RCC 7860 (cell line): ENCODE measurements around the gene TFDP1.

ENCODE experiments used
- DNase-seq: peaks from one replicate; pipeline ENCODE4 v3.0.0-alpha.2; 2015; ENCODE audit warnings: low spot score
- FAIRE-seq: peaks from 2 replicates; lab custom pipeline; 2012; peaks lifted over from hg19 to GRCh38; lab: Jason Lieb, UNC

Gene TFDP1

DNA sequence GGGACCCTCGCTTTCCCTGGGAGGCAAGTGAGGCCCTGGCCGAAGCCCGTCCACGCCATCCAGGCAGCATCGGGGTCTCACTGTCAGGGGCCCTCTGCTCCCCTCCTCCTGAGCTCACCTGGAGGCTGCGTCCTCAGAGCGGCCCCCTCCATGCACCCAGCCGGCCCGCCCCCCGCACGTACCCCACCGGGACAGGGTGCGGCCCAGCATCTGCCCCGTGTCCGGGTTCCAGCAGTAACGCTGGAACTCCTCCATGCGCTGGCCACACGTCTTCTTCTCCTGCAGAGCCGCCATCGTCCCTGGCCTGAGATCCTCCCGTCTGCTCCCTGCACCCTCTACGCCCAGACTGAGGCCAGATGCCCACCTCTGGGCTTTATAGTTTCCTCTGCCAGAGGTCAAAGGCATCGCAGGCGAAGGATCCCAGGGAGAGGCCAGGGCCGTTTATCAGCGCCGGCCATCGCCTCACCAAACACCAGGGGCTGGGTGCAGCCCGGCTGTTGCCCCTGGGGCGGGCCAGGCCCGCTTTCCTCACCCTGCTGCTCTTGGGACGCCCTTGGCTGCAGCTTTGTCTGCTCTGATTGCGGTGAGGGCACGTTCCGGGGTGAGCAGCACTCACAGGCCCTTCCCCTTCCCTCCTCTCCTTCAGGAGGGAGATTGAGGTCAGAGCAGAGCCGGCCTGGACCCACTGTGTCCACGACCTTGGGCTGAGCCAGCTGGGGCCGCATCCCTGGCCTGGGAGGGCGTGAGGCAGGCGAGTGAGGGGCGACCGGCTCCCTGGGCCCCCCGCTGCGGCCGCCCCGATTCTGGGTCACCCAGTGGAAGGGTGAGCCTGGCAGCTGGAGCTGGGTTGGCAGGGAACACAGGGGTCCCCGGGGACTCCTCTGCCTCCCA lies 73.5 kb downstream of the TFDP1 start, which contains the start of gene ATP4B:
ATP4B (minus strand) TSS at position 348 of the 891 bp plus-strand sequence; CDS start at position 294, 54 bp downstream.
- DNase-seq, result no peak
- no peak for FAIRE-seq

DNA sequence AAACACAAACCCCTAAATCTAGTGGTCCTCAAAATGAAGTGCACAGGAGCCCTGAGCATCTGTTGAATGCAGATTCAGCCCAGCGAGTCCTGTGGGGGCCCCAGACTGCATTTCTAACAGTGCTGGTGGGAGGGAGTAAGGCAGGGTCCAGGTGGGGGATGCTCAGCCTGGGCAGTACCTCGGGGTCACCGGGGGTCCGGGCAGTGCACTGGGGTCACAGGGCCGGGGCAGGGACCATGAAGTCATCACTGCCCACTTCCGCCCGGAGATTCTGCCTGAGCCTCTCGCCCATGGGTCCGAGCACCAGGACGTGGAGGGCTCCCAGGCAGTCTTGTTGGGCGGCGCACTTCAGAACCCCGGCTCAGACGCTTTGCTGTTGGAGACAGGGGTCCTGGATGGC lies 74.3 kb downstream of the TFDP1 start:
- DNase-seq (no peak), FAIRE-seq (no peak)

DNA sequence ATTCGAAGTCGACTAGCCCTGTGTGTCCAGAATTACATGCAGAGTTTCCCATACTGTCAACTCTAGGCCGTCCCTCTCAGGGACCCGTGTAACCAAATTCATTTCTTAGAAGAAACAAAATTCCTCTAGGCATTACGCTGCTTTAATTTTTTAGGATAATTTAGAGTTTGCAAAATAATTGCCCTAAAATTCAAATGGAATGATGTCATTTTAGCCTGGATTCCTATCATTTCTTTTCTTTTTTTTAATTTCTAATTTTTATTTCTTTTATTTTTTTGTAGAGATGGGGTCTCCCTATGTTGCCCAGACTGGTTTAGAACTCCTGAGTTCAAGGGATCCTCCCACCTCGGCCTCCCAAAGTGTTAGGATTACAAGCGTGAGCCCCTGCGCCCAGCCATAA lies 74.8 kb downstream of the TFDP1 start:
- no peak for FAIRE-seq
- no peak for DNase-seq

DNA sequence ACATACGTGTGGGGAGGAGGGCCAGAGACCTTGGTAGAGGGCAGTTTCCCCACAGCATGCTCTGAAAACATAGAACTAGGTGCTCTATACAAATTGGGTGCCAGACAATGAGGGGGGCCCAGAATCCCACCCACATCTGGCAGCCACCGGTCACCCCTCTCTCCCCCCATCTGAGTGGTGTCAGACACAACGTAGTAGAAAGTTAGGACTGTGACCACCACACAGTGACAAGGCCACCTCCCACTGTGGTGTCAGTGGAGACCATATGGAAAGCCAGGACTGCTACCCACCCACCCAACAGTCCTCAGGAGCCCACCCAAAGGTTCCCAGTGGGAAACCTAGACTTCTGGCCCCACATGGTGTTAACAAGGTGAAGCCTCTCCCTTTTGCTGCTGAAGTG lies 75.5 kb downstream of the TFDP1 start:
- DNase-seq (no peak), FAIRE-seq (no peak)

DNA sequence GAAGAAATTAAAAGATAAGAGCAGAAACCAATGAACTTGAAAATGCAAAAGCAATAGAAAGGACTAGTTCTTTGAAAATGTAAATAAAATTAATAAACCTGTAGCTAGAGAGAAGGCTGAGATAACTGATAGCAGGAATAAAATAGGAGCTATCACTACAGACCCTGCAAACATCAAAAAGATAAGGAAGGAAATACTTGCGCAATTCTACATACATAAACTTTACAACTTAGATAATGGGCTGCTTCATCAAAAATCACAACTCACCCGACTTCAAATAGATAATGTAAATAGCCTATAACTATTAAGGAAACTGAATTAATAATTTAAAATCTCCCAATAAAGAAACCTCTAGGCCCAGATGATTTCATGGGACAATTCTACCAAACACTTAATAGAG lies 77.0 kb downstream of the TFDP1 start:
- FAIRE-seq (no peak), DNase-seq (no peak)

DNA sequence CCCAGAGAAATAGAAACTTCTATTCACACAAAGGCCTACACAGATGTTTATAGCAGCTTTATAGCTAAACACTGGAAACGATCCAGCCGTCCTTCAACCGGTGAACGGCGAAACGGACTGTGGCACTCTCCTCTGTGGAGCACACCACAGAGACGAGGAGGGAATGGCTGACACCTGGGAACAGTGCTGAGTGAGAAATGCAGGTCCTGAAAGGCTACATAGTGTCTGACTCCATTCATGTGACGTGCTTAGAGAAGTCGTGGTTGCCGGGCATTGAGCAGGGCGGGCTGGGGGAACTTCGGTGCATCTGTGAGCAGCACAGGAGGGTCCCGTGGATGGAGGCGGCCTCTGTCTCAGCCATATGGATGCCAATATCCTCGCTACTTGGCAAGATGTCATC lies 79.4 kb downstream of the TFDP1 start:
- DNase-seq, result no peak
- no peak for FAIRE-seq

DNA sequence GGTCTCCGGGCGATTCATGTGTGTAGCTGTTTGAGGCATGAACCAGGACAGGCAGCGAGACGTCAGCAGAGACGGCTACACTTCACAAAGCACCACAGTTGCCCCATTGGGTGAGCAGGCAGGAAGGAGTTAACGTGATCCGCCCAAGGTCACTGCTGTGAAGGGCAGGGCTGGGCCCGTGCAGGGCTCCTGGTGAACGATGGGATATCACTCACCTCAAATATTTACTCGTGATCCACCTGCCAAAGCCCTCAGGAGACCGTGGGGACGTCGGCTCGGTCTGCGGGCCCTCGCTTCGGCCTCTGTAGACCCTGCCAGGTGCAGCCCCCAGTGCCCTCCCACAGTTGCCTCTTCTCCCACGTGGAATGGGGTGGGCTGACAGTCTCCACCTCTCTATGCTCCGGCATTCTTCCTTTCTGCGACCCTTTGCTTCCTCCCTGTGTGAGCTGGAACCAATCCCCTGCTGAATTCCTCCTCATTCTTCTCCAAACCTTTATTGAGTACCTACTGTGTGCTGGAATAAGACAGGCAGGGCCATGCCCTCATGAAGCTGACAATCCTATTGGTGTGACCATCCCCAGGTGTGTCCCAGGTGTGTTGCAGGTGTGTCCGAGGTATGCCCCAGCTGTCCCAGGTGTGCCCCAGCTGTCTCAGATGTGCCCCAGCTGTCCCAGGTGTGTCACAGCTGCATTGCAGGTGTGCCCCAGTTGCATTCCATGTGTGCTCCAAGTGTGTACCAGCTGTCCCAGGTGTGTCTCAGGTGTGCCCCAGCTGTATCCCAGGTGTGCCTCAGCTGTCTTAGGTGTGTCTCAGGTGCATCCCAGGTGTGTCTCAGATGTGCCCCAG lies 80.4 kb downstream of the TFDP1 start:
- no peak for DNase-seq
- FAIRE-seq, result no peak

DNA sequence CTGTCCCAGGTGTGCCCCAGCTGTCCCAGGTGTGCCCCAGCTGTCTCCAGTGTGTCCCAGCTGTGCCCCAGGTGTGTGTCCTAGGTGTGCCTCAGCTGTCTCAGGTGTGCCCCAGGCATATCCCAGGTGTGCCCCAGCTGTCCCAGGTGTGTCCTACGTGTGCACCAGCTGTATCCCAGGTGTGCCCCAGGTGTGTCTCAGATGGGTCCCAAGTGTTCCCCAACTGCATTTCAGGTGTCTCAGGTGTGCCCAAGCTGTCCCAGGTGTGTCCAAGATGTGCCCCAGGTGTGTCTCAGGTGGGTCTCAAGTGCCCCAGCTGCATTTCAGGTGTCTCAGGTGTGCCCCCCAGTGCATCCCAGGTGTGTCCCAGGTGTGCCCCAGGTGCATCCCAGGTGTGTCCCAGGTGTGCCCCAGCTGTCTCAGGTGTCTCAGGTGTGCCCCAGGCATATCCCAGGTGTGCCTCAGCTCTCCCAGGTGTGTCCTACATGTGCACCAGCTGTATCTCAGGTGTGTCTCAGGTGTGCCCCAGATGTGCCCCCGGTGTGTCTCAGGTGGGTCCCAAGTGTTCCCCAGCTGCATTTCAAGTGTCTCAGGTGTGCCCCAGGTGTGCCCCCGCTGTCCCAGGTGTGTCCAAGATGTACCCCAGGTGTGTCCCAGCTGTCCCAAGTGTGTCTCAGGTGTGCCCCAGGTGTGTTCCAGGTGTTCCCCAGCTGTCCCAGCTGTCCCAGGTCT lies 81.2 kb downstream of the TFDP1 start:
- no peak for DNase-seq
- no peak for FAIRE-seq

DNA sequence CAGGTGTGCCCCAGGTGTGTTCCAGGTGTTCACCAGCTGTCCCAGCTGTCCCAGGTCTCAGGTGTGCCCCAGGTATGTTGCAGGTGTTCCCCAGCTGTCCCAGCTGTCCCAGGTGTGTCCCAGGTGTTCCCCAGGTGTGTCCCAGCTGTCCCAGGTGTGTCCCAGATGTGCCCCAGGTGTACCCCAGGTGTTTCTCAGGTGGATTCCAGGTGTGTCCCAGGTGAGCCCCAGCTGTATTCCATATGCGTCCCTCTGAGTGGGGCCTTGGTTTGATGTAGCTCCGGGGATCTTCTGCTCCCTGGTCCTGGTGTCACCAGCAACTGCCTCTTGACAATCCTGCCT lies 81.7 kb downstream of the TFDP1 start:
- FAIRE-seq, result no peak
- DNase-seq, result no peak

DNA sequence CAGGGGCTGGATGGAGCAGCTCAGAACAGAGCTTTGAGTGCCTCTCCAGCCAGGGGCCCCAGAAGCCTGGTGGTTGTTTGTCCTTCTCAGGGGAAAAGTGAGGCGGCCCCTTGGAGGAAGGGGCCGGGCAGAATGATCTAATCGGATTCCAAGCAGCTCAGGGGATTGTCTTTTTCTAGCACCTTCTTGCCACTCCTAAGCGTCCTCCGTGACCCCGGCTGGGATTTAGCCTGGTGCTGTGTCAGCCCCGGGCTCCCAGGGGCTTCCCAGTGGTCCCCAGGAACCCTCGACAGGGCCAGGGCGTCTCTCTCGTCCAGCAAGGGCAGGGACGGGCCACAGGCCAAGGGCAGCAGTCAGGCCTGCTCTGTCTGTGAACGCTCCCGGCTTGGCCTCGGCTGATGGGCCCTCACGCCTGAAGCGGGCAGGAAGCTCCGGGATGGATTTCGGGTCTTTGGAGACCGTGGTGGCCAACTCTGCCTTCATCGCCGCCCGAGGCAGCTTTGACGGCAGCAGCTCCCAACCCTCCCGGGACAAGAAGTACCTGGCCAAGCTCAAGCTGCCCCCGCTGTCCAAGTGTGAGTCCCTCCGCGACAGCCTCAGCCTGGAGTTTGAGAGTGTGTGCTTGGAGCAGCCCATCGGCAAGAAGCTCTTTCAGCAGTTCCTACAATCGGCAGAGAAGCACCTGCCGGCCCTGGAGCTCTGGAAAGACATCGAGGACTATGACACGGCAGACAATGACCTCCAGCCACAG lies 82.6 kb downstream of the TFDP1 start, which contains the start of gene GRK1:
GRK1 (plus strand) TSS at position 269 of the 751 bp plus-strand sequence; CDS start at position 437, 168 bp downstream.
- no peak for FAIRE-seq
- no peak for DNase-seq

DNA sequence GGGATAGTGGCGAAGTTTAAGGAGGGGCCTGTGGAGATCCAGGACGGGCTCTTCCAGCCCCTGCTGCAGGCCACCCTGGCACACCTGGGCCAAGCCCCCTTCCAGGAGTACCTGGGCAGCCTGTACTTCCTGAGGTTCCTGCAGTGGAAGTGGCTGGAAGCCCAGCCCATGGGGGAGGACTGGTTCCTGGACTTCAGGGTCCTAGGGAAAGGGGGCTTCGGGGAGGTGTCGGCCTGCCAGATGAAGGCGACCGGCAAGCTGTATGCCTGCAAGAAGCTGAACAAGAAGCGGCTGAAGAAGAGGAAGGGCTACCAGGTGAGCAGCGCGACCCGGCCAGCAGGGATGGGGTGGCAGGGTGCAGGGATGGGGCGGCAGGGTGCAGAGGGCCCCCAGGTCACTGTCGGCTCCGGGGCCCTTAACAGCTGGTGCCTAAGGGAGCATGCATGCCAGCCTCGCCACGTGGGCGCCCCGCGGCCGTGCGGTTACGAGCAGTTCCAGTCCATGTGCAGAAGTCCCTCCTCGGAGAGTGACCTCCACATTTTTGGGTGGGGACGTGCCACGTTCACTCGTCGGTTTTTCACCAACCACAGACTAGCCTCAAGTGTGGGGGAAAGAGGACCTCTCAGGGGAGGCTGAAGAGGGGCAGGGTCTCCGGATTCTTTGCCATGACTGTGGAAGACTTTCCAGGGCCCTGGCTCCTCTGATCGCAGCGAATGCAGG lies 83.4 kb downstream of the TFDP1 start:
- DNase-seq (no peak), FAIRE-seq (no peak)

DNA sequence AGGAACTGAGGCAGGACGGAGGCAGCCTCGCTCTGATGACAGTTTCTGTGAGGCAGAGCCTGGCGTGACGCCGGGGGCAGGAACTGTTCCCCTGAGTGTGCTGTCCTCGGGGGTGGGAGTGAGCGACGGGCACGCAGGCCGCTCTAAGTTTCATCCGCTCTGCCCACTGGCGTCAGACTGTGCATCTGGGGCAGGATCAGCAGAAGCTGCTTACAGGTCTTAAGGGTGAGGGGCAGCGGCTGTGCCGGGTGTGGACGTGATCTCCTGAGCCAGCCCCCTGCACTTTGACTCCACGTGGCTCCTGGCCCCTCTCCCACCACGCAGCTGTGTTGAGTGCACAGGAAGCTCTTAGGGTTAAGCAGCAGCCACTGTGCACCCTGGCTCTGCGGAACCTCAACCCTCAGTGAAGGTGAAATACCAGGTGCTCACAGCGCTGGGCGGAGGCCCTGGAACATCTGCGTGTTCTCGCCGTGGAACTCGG lies 84.0 kb downstream of the TFDP1 start:
- no peak for DNase-seq
- FAIRE-seq, result no peak

DNA sequence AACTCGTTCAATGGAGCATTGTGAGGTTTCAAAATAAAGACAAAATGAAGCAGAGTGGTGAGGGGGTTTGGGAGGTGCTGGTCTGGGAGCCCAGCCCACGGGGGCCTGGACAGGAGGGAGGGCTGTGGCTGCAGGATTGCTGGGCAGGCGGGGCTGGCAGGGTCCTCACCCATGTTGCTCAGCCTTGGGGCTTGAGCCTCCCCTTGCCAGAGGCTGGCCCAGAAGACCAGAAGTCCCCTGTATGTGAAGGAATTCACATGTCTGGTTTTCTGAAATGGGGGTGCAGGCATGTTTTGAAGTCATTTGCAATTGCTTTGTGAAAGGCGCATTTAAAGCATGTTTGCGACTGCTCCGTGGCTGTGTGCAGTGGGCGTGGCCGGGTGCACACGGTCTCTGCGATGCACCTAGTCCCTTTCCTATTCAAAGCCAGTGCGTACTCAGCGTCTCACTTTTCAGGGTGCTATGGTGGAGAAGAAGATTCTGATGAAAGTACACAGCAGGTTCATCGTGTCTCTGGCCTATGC lies 84.7 kb downstream of the TFDP1 start:
- FAIRE-seq, result no peak

DNA sequence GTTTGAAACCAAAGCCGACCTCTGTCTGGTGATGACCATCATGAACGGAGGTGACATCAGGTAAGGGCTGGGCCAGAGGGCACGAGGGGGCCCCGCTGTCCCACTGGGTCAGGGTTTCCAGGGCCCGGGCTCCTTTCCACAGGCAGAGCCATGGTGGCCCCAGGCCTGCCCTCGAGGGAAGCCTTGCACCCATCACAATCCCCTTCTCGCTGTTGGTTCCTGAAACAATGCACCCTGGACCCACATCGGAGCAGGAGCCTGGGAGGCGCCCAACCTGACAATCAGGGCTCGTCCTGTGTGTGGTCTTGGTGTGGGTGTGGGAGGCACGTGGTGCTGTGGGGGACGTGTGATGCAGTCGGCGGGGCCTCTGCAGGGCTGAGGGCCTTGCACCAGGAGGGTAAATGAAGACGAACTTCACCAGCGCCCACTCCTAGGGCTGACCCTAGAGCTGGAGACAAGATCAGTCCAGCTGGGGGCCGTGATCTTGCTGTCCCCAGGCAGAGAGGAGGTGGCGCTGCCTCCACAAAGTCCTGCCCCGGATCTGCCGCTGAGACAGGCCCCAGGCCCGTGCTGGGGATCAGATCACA lies 85.3 kb downstream of the TFDP1 start:
- FAIRE-seq, result no peak
- no peak for DNase-seq

More for the DNA sequence above, 84.7 kb downstream of the TFDP1 start:
- DNase-seq, result no peak

DNA sequence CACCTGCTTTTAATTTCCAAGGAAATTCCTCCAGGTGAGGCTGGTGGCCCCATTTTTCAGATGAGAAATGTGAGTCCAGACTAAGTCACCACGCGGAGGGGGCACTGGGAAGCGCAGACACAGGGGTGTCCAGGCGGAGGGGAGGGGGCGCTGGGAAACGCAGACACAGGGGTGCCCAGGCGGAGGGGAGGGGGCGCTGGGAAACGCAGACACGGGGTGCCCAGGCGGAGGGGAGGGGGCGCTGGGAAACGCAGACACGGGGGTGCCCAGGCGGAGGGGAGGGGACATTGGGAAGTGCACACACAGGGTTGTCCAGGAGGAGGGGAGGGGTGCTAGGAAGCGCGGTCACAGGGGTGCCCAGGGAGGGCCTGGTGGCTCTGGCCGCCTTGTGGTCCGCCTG lies 86.0 kb downstream of the TFDP1 start:
- DNase-seq, result no peak
- FAIRE-seq, result no peak

DNA sequence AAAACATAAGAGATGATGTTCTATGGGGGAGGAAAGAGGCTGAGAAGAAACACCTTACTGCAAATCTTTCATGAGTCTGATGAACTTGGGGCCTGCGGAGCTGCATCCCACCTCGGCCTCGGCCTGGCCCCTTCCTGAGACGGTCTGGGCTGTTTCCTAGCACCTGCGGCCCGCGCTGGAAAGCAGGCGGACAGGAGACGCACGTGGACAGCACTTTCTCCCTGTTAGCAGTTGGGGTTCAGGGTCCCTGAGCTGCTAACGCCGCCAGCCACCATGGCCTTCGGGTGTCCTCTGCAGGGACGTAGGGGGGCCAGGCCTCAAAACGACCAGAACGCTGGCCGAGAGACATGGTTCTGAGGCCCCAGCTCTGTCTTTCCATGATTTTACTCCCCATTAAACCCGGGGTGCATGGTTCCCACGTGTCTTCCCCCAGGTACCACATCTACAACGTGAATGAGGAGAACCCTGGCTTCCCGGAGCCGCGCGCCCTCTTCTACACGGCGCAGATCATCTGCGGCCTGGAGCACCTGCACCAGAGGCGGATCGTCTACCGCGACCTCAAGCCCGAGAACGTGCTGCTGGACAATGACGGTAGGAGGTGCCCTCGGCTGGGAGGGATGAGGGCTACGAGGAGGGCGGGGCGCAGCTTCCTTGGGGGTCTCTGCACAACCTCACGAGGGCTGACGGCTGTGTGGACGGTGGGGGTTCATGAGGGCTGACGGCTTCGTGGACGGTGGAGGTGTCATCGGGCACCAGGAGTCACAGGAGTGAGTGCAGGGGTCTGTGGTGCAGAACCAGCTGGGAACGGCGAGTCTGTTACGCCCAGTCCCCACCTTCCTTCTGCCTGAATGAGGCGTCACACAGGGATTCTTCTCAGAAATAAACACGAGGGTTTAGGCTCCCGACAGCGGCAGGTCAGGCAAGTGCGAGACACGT lies 86.8 kb downstream of the TFDP1 start:
- FAIRE-seq, result no peak

DNA sequence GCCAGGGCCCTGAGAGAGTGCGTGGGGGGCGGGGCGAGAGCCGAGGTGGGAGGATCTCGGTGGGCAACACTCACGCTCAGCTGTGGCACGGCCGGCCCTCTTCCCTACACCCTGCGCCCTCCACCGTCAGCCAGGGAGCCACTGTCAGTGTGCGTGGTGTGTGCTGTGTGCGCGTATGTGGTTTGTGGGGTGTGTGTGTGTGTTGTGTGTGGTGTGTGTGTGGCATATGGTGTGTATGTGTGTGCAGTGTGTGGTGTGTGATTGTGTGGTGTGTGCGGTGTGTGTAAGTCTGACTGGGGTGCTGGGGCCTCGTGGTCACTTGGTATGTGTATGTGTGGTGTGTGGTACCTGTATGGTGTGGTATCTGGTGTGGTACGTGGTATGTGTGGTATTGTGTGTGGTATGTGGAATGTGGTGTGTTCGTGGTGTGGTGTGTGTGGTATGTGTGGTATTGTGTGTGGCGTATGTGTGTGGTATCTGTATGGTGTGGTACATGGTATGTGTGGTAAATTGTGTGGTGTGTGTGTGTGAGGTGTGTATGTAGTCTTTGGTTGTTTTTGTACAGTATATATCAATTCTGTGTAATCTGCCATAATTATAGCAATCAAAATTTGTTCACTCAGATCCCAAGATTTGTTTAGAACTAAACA lies 87.6 kb downstream of the TFDP1 start:
- DNase-seq, result no peak
- FAIRE-seq, result no peak

More for the DNA sequence above, 86.8 kb downstream of the TFDP1 start:
- DNase-seq, result no peak
